ENCODE results near the gene ANKHD1. TPM values are rescaled to one million over a fixed set of nuclear protein-coding genes. Genes with fewer than 3 reads are reported as not detected.

The ANKHD1 gene
- total RNA-seq = 100 to 1,000 TPM; 118 to 140 TPM
- long read RNA-seq, full-length matches to known transcripts = 19 of 94 reads
- long read RNA-seq, partial matches to known transcripts = 39 of 94 reads
- long read RNA-seq, other reads (novel, unspliced or antisense) = 36 of 94 reads

GRCh38 chr5:140401362-140402257, at the start of gene ANKHD1:
ANKHD1 (plus strand) TSS chr5:140401833; CDS start chr5:140401968, 135 bp downstream.
- DNase-seq = peak; percentile 96 to 99
- intact Hi-C loops (cut with DNase I, micrococcal nuclease) = loop anchor here in 1 of 2 donors (5.0 kb wide), 1 partner anchor 236 kb away; the partner anchor contains the start of gene TMCO6

GRCh38 chr5:140355546-140355945, 46.1 kb upstream of the ANKHD1 start:
- ATAC-seq (no peak), DNase-seq (no peak)
- intact Hi-C loops (cut with DNase I, micrococcal nuclease) = loop anchor here in 1 of 2 donors (5.0 kb wide), 1 partner anchor 118 kb away; no protein-coding TSS in a partner anchor

More at GRCh38 chr5:140401362-140402257, at the start of gene ANKHD1:
- peak; percentile 81 for ATAC-seq

GRCh38 chr5:140356853-140357725, 44.5 kb upstream of the ANKHD1 start:
- DNase-seq (no peak), ATAC-seq (no peak)
- intact Hi-C loops (cut with DNase I, micrococcal nuclease) = loop anchor here in 1 of 2 donors (5.0 kb wide), 1 partner anchor 120 kb away; no protein-coding TSS in a partner anchor

GRCh38 chr5:140357726-140358093, 43.9 kb upstream of the ANKHD1 start:
- intact Hi-C loops (cut with DNase I, micrococcal nuclease) = loop anchor here in 1 of 2 donors (5.0 kb wide), 1 partner anchor 120 kb away; no protein-coding TSS in a partner anchor
- ATAC-seq (peak; percentile 87), DNase-seq (peak; percentile 77 to 84)

GRCh38 chr5:140358738-140359310, 42.8 kb upstream of the ANKHD1 start:
- ATAC-seq = peak; percentile 7
- DNase-seq = no peak
- intact Hi-C loops (cut with DNase I, micrococcal nuclease) = loop anchor here in 1 of 2 donors (5.0 kb wide), 1 partner anchor 122 kb away; no protein-coding TSS in a partner anchor

- ATAC-seq = no peak
- DNase-seq = no peak
- intact Hi-C loops (cut with DNase I, micrococcal nuclease) = no loop called here
Observed at GRCh38 chr5:140360101-140360500, 41.5 kb upstream of the ANKHD1 start, which contains the start of gene SLC4A9. SLC4A9 (plus strand) TSS chr5:140360194; CDS start chr5:140360237, 43 bp downstream.

- ATAC-seq = no peak
- intact Hi-C loops (cut with DNase I, micrococcal nuclease) = no loop called here
- DNase-seq = no peak
Observed at GRCh38 chr5:140360681-140361479, 40.8 kb upstream of the ANKHD1 start.

GRCh38 chr5:140361901-140362300, 39.7 kb upstream of the ANKHD1 start:
- ATAC-seq = no peak
- intact Hi-C loops (cut with DNase I, micrococcal nuclease) = no loop called here
- DNase-seq = no peak

GRCh38 chr5:140362311-140362710, 39.3 kb upstream of the ANKHD1 start:
- ATAC-seq (no peak), DNase-seq (no peak)
- intact Hi-C loops (cut with DNase I, micrococcal nuclease) = no loop called here

GRCh38 chr5:140362875-140363630, 38.6 kb upstream of the ANKHD1 start:
- intact Hi-C loops (cut with DNase I, micrococcal nuclease) = no loop called here
- DNase-seq = peak; percentile 70 to 87
- peak; percentile 72 for ATAC-seq

GRCh38 chr5:140363631-140364471, 37.8 kb upstream of the ANKHD1 start:
- ATAC-seq = no peak
- intact Hi-C loops (cut with DNase I, micrococcal nuclease) = no loop called here
- DNase-seq = no peak

- DNase-seq = no peak
- no peak for ATAC-seq
- intact Hi-C loops (cut with DNase I, micrococcal nuclease) = no loop called here
Observed at GRCh38 chr5:140364472-140364765, 37.2 kb upstream of the ANKHD1 start.

GRCh38 chr5:140365282-140365681, 36.4 kb upstream of the ANKHD1 start:
- no peak for DNase-seq
- intact Hi-C loops (cut with DNase I, micrococcal nuclease) = no loop called here
- peak; percentile 33 for ATAC-seq

- ATAC-seq (no peak), DNase-seq (no peak)
- intact Hi-C loops (cut with DNase I, micrococcal nuclease) = no loop called here
Observed at GRCh38 chr5:140365941-140366340, 35.7 kb upstream of the ANKHD1 start.

GRCh38 chr5:140366589-140367255, 34.9 kb upstream of the ANKHD1 start:
- ATAC-seq = peak; percentile 50
- intact Hi-C loops (cut with DNase I, micrococcal nuclease) = no loop called here
- DNase-seq = no peak

Measured in left colon (tissue), 2 donors.